ENCODE data around the gene LALBA. TPM values are rescaled to one million over a fixed set of nuclear protein-coding genes. Genes with fewer than 3 reads are reported as not detected.
A peak's percentile ranks its signal among the peaks of the same experiment; 100 is the strongest.

Gene LALBA
- total RNA-seq: not detected in 2 replicates

DNA sequence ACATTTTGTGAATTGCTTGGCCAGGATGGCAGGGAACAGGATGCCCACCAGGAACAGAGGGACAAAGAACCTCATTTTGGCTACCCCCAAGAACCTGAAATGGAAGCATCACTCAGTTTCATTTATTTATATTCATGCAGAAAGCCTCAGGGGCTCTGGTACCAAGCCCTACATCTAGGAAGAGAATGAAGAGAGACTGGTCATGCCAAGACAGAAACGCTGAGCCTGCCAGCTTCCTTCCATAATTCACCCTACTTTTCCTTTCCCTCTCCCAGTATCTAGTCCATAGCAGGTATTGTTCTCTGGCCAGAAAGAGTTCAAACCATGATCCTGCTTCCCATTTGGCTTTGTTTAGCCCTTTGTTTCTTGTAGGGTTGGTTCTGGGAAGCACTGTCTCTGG is at the start of gene LALBA:
TSS of gene LALBA (minus strand) at position 101 of the 400 bp plus-strand sequence. CDS start at position 75, 26 bp downstream.
- TF ChIP-seq, protein P1, sequence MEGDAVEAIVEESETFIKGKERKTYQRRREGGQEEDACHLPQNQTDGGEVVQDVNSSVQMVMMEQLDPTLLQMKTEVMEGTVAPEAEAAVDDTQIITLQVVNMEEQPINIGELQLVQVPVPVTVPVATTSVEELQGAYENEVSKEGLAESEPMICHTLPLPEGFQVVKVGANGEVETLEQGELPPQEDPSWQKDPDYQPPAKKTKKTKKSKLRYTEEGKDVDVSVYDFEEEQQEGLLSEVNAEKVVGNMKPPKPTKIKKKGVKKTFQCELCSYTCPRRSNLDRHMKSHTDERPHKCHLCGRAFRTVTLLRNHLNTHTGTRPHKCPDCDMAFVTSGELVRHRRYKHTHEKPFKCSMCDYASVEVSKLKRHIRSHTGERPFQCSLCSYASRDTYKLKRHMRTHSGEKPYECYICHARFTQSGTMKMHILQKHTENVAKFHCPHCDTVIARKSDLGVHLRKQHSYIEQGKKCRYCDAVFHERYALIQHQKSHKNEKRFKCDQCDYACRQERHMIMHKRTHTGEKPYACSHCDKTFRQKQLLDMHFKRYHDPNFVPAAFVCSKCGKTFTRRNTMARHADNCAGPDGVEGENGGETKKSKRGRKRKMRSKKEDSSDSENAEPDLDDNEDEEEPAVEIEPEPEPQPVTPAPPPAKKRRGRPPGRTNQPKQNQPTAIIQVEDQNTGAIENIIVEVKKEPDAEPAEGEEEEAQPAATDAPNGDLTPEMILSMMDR (IDR thresholded peaks at IDR 0.05; ENCODE audit: insufficient read depth, low read depth, low read length): no peak
- H3K4me3 ChIP-seq (ENCODE audit: low read depth, low read length): no peak within 1 kb of the TSS
- no peak for DNase-seq (ENCODE audit: low read depth)

DNA sequence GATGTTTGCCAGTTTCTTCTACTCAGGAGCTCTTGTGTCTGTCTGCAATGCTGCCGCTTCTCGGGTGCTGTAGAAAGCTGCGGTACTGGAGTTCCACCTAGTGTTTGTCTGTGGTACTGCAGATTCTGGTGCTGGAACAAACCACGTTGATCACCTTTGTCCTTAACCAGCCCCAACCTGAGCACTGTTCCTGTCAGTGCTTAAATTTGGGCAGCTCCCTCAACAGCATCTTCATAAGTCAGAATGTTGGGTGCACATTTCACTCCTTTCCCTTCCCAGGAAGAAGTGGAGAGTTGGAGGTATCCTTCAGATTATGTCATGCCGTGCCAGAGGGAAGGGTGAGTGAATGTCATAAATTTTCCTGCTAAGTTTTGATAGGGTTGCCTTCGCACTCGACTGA is 48.7 kb upstream of the LALBA start:
- TF ChIP-seq, protein P1 (IDR thresholded peaks at IDR 0.05; ENCODE audit: insufficient read depth, low read depth, low read length): peak; percentile 99
- no peak overlapping the region for H3K4me3 ChIP-seq (ENCODE audit: low read depth, low read length)
- peak; percentile 77 for DNase-seq (ENCODE audit: low read depth)

DNA sequence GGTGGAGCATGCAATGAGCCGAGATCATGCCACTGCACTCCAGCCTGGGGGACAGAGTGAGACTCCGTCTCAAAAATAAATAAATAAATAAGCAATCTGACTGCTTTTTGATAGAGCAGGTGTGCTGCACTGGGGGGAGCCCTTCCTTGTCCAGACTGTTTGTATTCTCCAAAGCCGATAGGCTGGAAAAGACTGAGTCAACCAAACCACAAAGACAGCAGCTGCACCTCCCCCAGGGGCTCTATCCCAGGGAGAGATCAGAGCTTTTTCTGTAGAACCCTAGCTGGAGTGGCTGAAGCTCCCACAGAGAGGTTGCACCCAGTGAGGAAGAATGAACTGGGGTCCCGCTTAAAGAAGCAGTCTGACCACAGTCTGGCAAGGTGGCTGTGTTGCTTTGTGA is 45.8 kb upstream of the LALBA start:
- no peak for DNase-seq (ENCODE audit: low read depth)
- TF ChIP-seq, protein P1 (IDR thresholded peaks at IDR 0.05; ENCODE audit: insufficient read depth, low read depth, low read length): no peak
- H3K4me3 ChIP-seq (ENCODE audit: low read depth, low read length): no peak overlapping the region

DNA sequence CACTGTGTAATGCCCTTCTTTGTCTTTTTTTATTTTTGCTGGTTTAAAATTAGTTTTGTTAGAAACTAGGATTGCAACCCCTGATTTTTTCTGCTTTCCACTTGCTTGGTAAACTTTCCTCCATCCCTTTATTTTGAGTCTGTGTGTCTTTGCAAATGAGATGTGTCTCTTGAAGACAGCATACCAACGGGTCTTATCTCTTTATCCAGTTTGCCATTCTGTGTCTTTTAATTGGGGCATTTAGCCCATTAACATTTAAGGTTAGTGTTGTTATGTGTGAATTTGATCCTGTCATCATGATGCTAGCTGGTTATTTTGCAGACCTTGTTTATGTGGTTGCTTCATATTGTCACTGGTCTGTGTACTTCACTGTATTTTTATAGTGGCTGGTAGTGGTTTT is 43.5 kb upstream of the LALBA start:
- TF ChIP-seq, protein P1 (IDR thresholded peaks at IDR 0.05; ENCODE audit: insufficient read depth, low read depth, low read length): no peak
- no peak for DNase-seq (ENCODE audit: low read depth)
- no peak overlapping the region for H3K4me3 ChIP-seq (ENCODE audit: low read depth, low read length)

DNA sequence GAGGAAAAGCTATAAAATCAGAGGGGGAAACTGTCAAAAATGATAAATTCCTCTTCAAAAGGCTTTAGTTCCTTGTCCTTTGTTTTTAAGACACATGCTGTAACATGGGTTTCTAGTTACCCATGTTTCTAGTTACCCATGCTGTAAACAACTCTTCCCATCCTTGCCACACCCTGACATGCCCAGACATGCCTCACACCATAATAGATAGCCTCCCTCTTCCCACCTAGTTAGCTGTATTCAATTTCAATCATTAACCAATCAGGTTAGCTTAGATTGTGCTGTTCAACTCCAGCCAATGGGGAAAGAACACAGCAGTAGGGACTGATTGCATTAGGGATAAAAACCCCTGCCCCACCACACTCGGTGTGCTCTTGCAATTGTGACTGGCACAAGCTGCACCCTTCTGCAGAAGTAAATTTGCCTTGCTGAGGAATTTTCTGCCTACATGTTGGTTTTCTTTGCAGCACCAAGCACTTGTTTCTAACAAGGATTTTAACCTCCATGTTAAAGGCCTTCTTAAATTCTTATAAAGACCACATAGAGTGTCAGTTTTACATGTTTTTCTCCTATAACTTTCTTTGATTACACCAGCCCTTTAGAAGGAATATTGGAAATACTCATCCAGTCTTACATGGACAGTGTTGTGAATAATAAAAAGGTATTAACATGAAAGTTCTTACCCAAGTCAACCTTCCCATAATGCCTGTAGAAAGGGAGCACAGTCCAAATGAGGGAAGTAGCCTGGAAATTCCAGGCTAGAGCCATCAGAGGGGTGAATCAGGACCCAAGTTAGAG is 32.5 kb upstream of the LALBA start:
- no peak for DNase-seq (ENCODE audit: low read depth)
- TF ChIP-seq, protein P1 (IDR thresholded peaks at IDR 0.05; ENCODE audit: insufficient read depth, low read depth, low read length): no peak
- no peak overlapping the region for H3K4me3 ChIP-seq (ENCODE audit: low read depth, low read length)

DNA sequence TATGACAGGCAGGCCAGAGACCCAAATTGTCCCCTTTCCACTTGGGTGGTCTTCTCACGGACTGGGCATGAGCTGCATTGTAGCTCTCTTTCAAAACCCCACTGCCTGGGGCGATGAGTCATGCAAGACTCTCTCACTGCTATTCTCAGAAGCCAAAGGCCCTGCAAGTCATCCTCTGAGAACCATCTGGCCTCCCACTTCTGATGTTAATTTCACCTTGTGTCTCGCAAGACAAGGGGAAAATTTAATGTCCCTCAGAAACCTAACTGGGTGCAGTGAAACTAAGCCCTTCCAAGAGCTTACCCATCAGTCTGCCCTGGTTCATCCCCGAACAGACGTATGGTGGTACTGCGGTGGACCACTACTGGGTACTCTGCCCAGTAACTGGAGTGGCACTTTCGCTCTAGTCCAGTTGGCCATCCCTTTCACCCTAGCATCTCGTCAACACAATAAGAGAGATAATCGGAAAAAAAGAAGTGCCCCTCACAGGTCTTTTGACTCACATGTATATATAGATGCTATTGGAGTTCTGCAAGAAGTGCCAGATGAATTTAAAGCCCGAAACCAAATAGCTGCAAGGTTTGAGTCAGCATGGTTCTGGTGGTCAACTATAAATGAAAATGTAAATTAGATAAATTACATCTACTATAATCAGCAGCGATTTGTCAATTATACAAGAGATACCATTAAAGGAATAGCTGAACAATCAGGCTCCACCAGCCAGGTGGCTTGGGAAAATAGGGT is 31.3 kb upstream of the LALBA start:
- TF ChIP-seq, protein P1 (IDR thresholded peaks at IDR 0.05; ENCODE audit: insufficient read depth, low read depth, low read length): no peak
- DNase-seq (ENCODE audit: low read depth): peak; percentile 42
- H3K4me3 ChIP-seq (ENCODE audit: low read depth, low read length): no peak overlapping the region

Measured in fibroblast of villous mesenchyme (primary cell).